H1 (cell line): ENCODE data around the gene FGF2. TPM values are rescaled to one million over a fixed set of nuclear protein-coding genes. Genes with fewer than 3 reads are reported as not detected.

Experiments used
- BACH1 ChIP-seq: IDR thresholded peaks from 2 replicates; pipeline ENCODE4 v1.6.1; 2012; ENCODE audit warnings: low read length, improper control_type of control experiment
- CBX8 ChIP-seq: fragments of 300-800, 300-1000 bp; sonication (generic); IDR thresholded peaks from 2 replicates; pipeline ENCODE4 v1.7.1; 2016; ENCODE audit warnings: low read depth, low read length, borderline replicate concordance
- CHD7 ChIP-seq: fragments of 300-600 bp; sonication (generic); IDR thresholded peaks from 2 replicates; pipeline ENCODE4 v1.7.1; 2012; ENCODE audit warnings: low read length, moderate library complexity, mild to moderate bottlenecking, inconsistent platforms; ENCODE audit not compliant: insufficient replicate concordance
- EZH2 ChIP-seq: fragments of 200-600 bp; sonication (generic); IDR thresholded peaks from 2 replicates; pipeline ENCODE4 v1.7.1; 2012; ENCODE audit warnings: low read depth, mild to moderate bottlenecking, moderate library complexity, low read length, inconsistent platforms; ENCODE audit not compliant: severe bottlenecking
- GABPA ChIP-seq: IDR thresholded peaks from 2 replicates; pipeline ENCODE4 v1.6.1; 2011; ENCODE audit warnings: mild to moderate bottlenecking, low read length, moderate library complexity, borderline replicate concordance; ENCODE audit not compliant: insufficient read depth
- NANOG ChIP-seq: IDR thresholded peaks from 2 replicates; pipeline ENCODE4 v1.6.1; 2011; ENCODE audit warnings: low read length, low read depth, mild to moderate bottlenecking, inconsistent platforms; ENCODE audit not compliant: insufficient read depth, poor library complexity, severe bottlenecking
- POLR2AphosphoS5 ChIP-seq: IDR thresholded peaks from 2 replicates; pipeline ENCODE4 v1.6.1; 2011; ENCODE audit warnings: low read depth, low read length
- SIX5 ChIP-seq: IDR thresholded peaks from 2 replicates; pipeline ENCODE4 v1.6.1; 2011; ENCODE audit warnings: mild to moderate bottlenecking, low read depth, low read length
- SP2 ChIP-seq: IDR thresholded peaks from 2 replicates; pipeline ENCODE4 v1.6.1; 2012; ENCODE audit warnings: mild to moderate bottlenecking, low read length, inconsistent platforms
- ZNF274 ChIP-seq: IDR thresholded peaks from 2 replicates; pipeline ENCODE4 v1.7.0; 2012; ENCODE audit warnings: low read length, borderline replicate concordance; ENCODE audit errors: extremely low read depth
- polyA plus RNA-seq, 7 experiments: library from polyadenylated mRNA; depleted of rRNA in 3 of 7; stranded (reverse) in 5 of 7; unstranded in 2 of 7; fragments of >200 nt in 5 of 7; fragments of 200-250 nt in 2 of 7; gene quantifications; 1 replicate in 5 of 7; 2 replicates in 1 of 7; 4 replicates in 1 of 7; pipeline versions ENCODE4 v1.2.1 to v1.2.3, GENCODE V29; 2011 to 2013; ENCODE audit warnings: missing spikeins in 2 of 7, mixed read lengths in 2 of 7
- total RNA-seq: library from RNA; stranded (reverse); fragmentation: NEBNext Ultra II Directional; extraction: Animal tissue kit (Norgen Biotek cat#: 25700); gene quantifications from 2 replicates; pipeline ENCODE4 v1.2.1, GENCODE V29; 2021

Gene FGF2
- total and polyA plus RNA-seq, 2 of the 8 experiments (the other 6 are each of a cell fraction or from before 2014, with no cell fraction given) = 23.4 to 145 TPM

GRCh38 chr4:122783301-122784215 is 43.1 kb upstream of the FGF2 start (continued):
- TF ChIP-seq CHD7 (peak; percentile 74), CBX8 (no peak), GABPA (no peak), SP2 (no peak), ZNF274 (no peak), BACH1 (no peak), SIX5 (no peak), EZH2 (no peak), POLR2AphosphoS5 (peak; percentile 91), NANOG (peak; percentile 83)
